Measurements from ENCODE around the gene TMEM207.

TMEM207 gene

GRCh38 chr3:190387578-190388213 is 62.0 kb downstream of the TMEM207 start, which contains the start of gene CLDN16:
TSS of gene CLDN16 (plus strand) at chr3:190388163. CDS start at chr3:190388330, 167 bp downstream.
- no peak for DNase-seq (ENCODE audit: extremely low read depth in 1 of 2, low read depth in 1 of 2)

- DNase-seq (ENCODE audit: extremely low read depth in 1 of 2, low read depth in 1 of 2): no peak
Measured at GRCh38 chr3:190385731-190386688, 63.7 kb downstream of the TMEM207 start.

DNA sequence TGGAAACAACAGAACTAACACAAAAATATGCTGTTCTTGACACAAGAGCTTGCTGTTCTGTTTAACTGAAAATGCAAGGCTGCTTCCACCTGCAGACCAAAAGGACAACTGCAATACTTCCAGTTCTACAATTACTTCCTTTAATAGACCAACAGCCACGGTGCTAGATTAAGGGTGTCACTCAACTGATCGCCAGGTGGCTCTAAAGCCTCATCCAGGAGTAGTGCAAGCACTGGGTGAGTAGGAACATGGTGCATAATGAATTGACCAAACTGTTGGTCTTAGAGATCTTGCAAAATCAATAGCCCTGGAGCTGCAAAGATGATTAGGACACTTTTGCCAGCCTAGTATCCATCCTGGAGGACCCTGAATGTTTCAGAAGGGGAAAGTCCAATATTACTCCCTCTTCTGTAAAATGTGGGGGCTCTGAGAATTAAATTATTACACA is 65.4 kb downstream of the TMEM207 start:
- DNase-seq (ENCODE audit: extremely low read depth in 1 of 2, low read depth in 1 of 2): no peak

- no peak for DNase-seq (ENCODE audit: extremely low read depth in 1 of 2, low read depth in 1 of 2)
Measured at GRCh38 chr3:190382082-190382481, 67.6 kb downstream of the TMEM207 start.

DNA sequence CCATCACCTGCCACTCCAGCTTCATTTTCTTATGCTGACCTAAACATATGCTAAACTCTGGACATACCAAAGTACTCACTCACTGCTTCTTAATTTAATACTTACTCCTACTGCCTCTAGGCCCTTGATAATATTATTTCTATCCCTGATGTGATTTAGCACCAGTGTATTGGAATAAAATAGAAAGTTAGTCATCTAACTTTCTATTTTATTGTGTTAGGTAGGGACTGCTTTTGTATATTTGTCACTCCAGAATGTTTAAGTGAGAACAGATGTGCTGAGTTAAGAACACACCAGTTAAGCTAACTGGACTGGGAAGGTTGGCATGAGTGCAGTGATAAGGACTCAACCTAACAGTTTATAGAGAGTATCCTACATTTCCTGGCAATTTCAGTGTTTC is 68.3 kb downstream of the TMEM207 start:
- DNase-seq (ENCODE audit: extremely low read depth in 1 of 2, low read depth in 1 of 2): no peak

GRCh38 chr3:190380184-190380583 is 69.5 kb downstream of the TMEM207 start:
- DNase-seq (ENCODE audit: extremely low read depth in 1 of 2, low read depth in 1 of 2): no peak

Data from stimulated activated CD8-positive, alpha-beta memory T cell treated with anti-CD3 and anti-CD28 coated beads, Interleukin-7, amount 100 ng/mL, for 48 hours (primary cell).